Prostate gland (tissue), 2 donors: ENCODE measurements around the gene DUS1L.

Source experiments
- CTCF ChIP-seq, 4 experiments: fragments of 200-600 bp in 2 of 4; fragments of 450-650 bp in 2 of 4; sonication (generic) in 2 of 4; IDR thresholded peaks; 1 replicate in 3 of 4; 2 replicates in 1 of 4; pipeline ENCODE4 v1.5.1; 2016 to 2019; ENCODE audit warnings: antibody characterized with exemption in 4 of 4, mild to moderate bottlenecking in 2 of 4, moderate library complexity in 2 of 4
- POLR2A ChIP-seq: fragments of 450-650 bp; IDR thresholded peaks from one replicate; pipeline ENCODE4 v1.6.1; 2016; ENCODE audit warnings: antibody characterized with exemption, mild to moderate bottlenecking
- POLR2AphosphoS5 ChIP-seq: sonication (generic); formaldehyde crosslinking; IDR thresholded peaks from one replicate; pipeline ENCODE4 v1.6.1; 2017; ENCODE audit warnings: antibody characterized with exemption

- no peak for TF ChIP-seq CTCF (IDR thresholded peaks at IDR 0.05)
- TF ChIP-seq POLR2AphosphoS5, result peak; percentile 64
- TF ChIP-seq POLR2A, result no peak
These were observed 35.7 kb upstream of the DUS1L start for GRCh38 chr17:82101301-82101715.
